Keratinocyte (primary cell): ENCODE data around the gene AP3D1. TPM values are rescaled to one million over a fixed set of nuclear protein-coding genes. Genes with fewer than 3 reads are reported as not detected.
A peak's percentile ranks its signal among the peaks of the same experiment; 100 is the strongest.

Experiments
- DNase-seq: peaks from one replicate; pipeline ENCODE4 v3.0.0-alpha.2; 2011; ENCODE audit warnings: low read depth, missing footprints, low spot score
- FAIRE-seq: peaks from 2 replicates; lab custom pipeline; 2011; peaks lifted over from hg19 to GRCh38; lab: Jason Lieb, UNC
- H2AFZ ChIP-seq: 2 replicates; pipeline ENCODE4 v1.6.0; 2012; ENCODE audit warnings: low read length, control low read depth, inconsistent platforms; ENCODE audit not compliant: control insufficient read depth
- H3K27ac ChIP-seq: 2 replicates; pipeline ENCODE4 v1.5.1; 2011; ENCODE audit warnings: low read length; ENCODE audit not compliant: control insufficient read depth, insufficient read depth
- H3K27me3 ChIP-seq: 3 replicates; pipeline ENCODE4 v1.6.0; 2011; ENCODE audit warnings: low read length; ENCODE audit not compliant: control insufficient read depth, insufficient read depth; ENCODE audit errors: extremely low read depth
- H3K36me3 ChIP-seq, 2 experiments: 2 replicates in 1 of 2; 3 replicates in 1 of 2; pipeline ENCODE4 v1.5.1; 2011; ENCODE audit warnings: low read length in 2 of 2, mild to moderate bottlenecking in 1 of 2; ENCODE audit not compliant: control insufficient read depth in 2 of 2, insufficient read depth in 2 of 2; ENCODE audit errors: extremely low read depth in 1 of 2
- H3K4me1 ChIP-seq: 3 replicates; pipeline ENCODE4 v1.5.1; 2011; ENCODE audit warnings: low read length; ENCODE audit not compliant: control insufficient read depth, insufficient read depth; ENCODE audit errors: extremely low read depth
- H3K4me2 ChIP-seq: 3 replicates; pipeline ENCODE4 v1.6.0; 2011; ENCODE audit warnings: low read depth, low read length; ENCODE audit not compliant: control insufficient read depth, insufficient read depth; ENCODE audit errors: extremely low read depth
- H3K4me3 ChIP-seq, 3 experiments: fragments of 200-600 bp in 1 of 3; sonication (generic) in 1 of 3; 2 replicates in 2 of 3; 3 replicates in 1 of 3; pipeline ENCODE4 v1.5.1; 2011 to 2016; ENCODE audit warnings: low read length in 3 of 3, mild to moderate bottlenecking in 3 of 3, control low read depth in 2 of 3, inconsistent platforms in 1 of 3, low read depth in 1 of 3, mixed read lengths in 1 of 3, mixed run types in 1 of 3, moderate library complexity in 1 of 3; ENCODE audit not compliant: control insufficient read depth in 2 of 3, insufficient read depth in 2 of 3; ENCODE audit errors: extremely low read depth in 1 of 3
- H3K79me2 ChIP-seq: 2 replicates; pipeline ENCODE4 v1.6.0; 2012; ENCODE audit warnings: low read length; ENCODE audit not compliant: control insufficient read depth, insufficient read depth
- H3K9ac ChIP-seq: 3 replicates; pipeline ENCODE4 v1.6.0; 2011; ENCODE audit warnings: low read length; ENCODE audit not compliant: control insufficient read depth, insufficient read depth; ENCODE audit errors: extremely low read depth
- H3K9me1 ChIP-seq: 3 replicates; pipeline ENCODE4 v1.6.0; 2011; ENCODE audit warnings: low read length; ENCODE audit not compliant: control insufficient read depth, insufficient read depth; ENCODE audit errors: extremely low read depth
- H3K9me3 ChIP-seq: 2 replicates; pipeline ENCODE4 v1.5.1; 2012; ENCODE audit warnings: low read depth, low read length; ENCODE audit not compliant: control insufficient read depth
- H4K20me1 ChIP-seq: 3 replicates; pipeline ENCODE4 v1.6.0; 2011; ENCODE audit warnings: low read length; ENCODE audit not compliant: control insufficient read depth, insufficient read depth; ENCODE audit errors: extremely low read depth
- EZH2 ChIP-seq: IDR thresholded peaks from one replicate; pipeline ENCODE4 v1.6.1; 2012; ENCODE audit warnings: inconsistent platforms, mild to moderate bottlenecking, low read length, moderate library complexity
- dilution Hi-C: fragments of 300-500 bp; cut with MboI; formaldehyde crosslinking; loops from one replicate; pipeline ENCODE4 v1.7.0; 2020; ENCODE audit warnings: low sequenced_read_pairs; ENCODE audit not compliant: extremely low pct_ligation_motif_present
- polyA plus RNA-seq, 5 experiments: library from polyadenylated mRNA; depleted of rRNA in 3 of 5; stranded (reverse) in 3 of 5; stranded (forward) in 1 of 5; unstranded in 1 of 5; fragments of >200 nt; gene quantifications; 1 replicate in 1 of 5; 2 replicates in 3 of 5; 3 replicates in 1 of 5; pipeline versions ENCODE4 v1.2.1 to v1.2.3, GENCODE V29; 2011 to 2012; ENCODE audit warnings: missing spikeins in 2 of 5, low read depth in 1 of 5, low replicate concordance in 1 of 5
- TF ChIP-seq, protein P1 (sequence below), 3 experiments: IDR thresholded peaks in 1 of 3; conservative IDR thresholded peaks in 1 of 3; optimal IDR thresholded peaks in 1 of 3; 2 replicates in 2 of 3; 3 replicates in 1 of 3; pipeline versions ENCODE3 to v1.5.1; 2011; ENCODE audit warnings: low read length in 3 of 3, mild to moderate bottlenecking in 3 of 3, moderate library complexity in 2 of 3, control low read depth in 1 of 3, inconsistent platforms in 1 of 3; ENCODE audit not compliant: insufficient read depth in 2 of 3; ENCODE audit errors: extremely low read depth in 1 of 3

Gene AP3D1
- polyA plus RNA-seq, 1 donor (not counting 4 experiments of a cell fraction or from before 2014, with no cell fraction given): 56.1 TPM

- no peak overlapping the region for H3K4me2 ChIP-seq
These were observed 94.6 kb downstream of the AP3D1 start for GRCh38 chr19:2056837-2057192.

GRCh38 chr19:2055931-2056836 lies 95.2 kb downstream of the AP3D1 start:
- dilution Hi-C loops: no loop called here
- Histone ChIP-seq H2AFZ (peak overlapping the region; percentile 87), H3K36me3 (no peaks in the 10 kb centered on the region), H3K9me3 (no peaks in the 10 kb centered on the region), H4K20me1 (no peaks in the 10 kb centered on the region), H3K4me3 (peak overlapping the region in 2 of 3 experiments; percentile 15 to 42), H3K9ac (peak overlapping the region; percentile 66), H3K27ac (peak overlapping the region; percentile 60), H3K4me1 (peaks cover 58% of the 10 kb centered on the region), H3K4me2 (peak overlapping the region; percentile 71), H3K79me2 (no peaks in the 10 kb centered on the region), H3K9me1 (no peaks in the 10 kb centered on the region), H3K27me3 (no peaks in the 10 kb centered on the region)
- no peak for DNase-seq
- FAIRE-seq: peak; percentile 72
- TF ChIP-seq, protein P1, sequence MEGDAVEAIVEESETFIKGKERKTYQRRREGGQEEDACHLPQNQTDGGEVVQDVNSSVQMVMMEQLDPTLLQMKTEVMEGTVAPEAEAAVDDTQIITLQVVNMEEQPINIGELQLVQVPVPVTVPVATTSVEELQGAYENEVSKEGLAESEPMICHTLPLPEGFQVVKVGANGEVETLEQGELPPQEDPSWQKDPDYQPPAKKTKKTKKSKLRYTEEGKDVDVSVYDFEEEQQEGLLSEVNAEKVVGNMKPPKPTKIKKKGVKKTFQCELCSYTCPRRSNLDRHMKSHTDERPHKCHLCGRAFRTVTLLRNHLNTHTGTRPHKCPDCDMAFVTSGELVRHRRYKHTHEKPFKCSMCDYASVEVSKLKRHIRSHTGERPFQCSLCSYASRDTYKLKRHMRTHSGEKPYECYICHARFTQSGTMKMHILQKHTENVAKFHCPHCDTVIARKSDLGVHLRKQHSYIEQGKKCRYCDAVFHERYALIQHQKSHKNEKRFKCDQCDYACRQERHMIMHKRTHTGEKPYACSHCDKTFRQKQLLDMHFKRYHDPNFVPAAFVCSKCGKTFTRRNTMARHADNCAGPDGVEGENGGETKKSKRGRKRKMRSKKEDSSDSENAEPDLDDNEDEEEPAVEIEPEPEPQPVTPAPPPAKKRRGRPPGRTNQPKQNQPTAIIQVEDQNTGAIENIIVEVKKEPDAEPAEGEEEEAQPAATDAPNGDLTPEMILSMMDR (optimal IDR thresholded peaks at IDR 0.05 in 1 of 3, IDR thresholded peaks at IDR 0.05 in 1 of 3, conservative IDR thresholded peaks at IDR 0.05 in 1 of 3; ENCODE audit: extremely low read depth in 1 of 3, insufficient read depth in 2 of 3, low read length in 3 of 3): peak in 1 of 3 experiments; percentile 19
- TF ChIP-seq EZH2: no peak

More at GRCh38 chr19:2056837-2057192, 94.6 kb downstream of the AP3D1 start:
- Histone ChIP-seq H3K27ac (no peak overlapping the region), H3K4me3 (no peak overlapping the region), H3K79me2 (no peaks in the 10 kb centered on the region), H3K27me3 (no peaks in the 10 kb centered on the region), H2AFZ (no peak overlapping the region), H3K4me1 (peaks cover 55% of the 10 kb centered on the region), H3K9me1 (no peaks in the 10 kb centered on the region), H3K9me3 (no peaks in the 10 kb centered on the region), H4K20me1 (no peaks in the 10 kb centered on the region), H3K36me3 (no peaks in the 10 kb centered on the region), H3K9ac (no peak overlapping the region)
- DNase-seq: no peak
- FAIRE-seq: no peak
- dilution Hi-C loops: no loop called here
- TF ChIP-seq, protein P1 (optimal IDR thresholded peaks at IDR 0.05 in 1 of 3, IDR thresholded peaks at IDR 0.05 in 1 of 3, conservative IDR thresholded peaks at IDR 0.05 in 1 of 3; ENCODE audit: extremely low read depth in 1 of 3, insufficient read depth in 2 of 3, low read length in 3 of 3): no peak
- TF ChIP-seq EZH2: no peak
